ENCODE results near the gene NFIX.
A peak's percentile ranks its signal among the peaks of the same experiment; 100 is the strongest.

- TF ChIP-seq EZH2phosphoT487 (IDR thresholded peaks at IDR 0.05; ENCODE audit: unreplicated experiment) (no peak), CTCF (conservative IDR thresholded peaks at IDR 0.05; ENCODE audit: low read depth in 2 of 2) (no peak), EZH2 (IDR thresholded peaks at IDR 0.05; ENCODE audit: low read depth, unreplicated experiment) (peak; percentile 48), POLR2AphosphoS5 (IDR thresholded peaks at IDR 0.05; ENCODE audit: low read depth) (no peak), REST (IDR thresholded peaks at IDR 0.05; ENCODE audit: unreplicated experiment) (no peak), JUNB (IDR thresholded peaks at IDR 0.05; ENCODE audit: unreplicated experiment) (no peak)
These were observed 34.1 kb downstream of the NFIX start for GRCh38 chr19:13029301-13029880.

Measured in GM23338 (cell line).